SK-N-MC (cell line): ENCODE measurements around the gene MACROH2A1.

Experiments used
- FOXP2 ChIP-seq: optimal IDR thresholded peaks from 2 replicates; pipeline ENCODE3; 2011; ENCODE audit warnings: mild to moderate bottlenecking, moderate library complexity; ENCODE audit not compliant: insufficient read depth; ENCODE audit errors: extremely low read length, control extremely low read depth
- POLR2AphosphoS5 ChIP-seq: IDR thresholded peaks from 2 replicates; pipeline ENCODE4 v1.6.1; 2012; ENCODE audit warnings: mild to moderate bottlenecking, low read depth, low read length, borderline replicate concordance

- TF ChIP-seq FOXP2 (no peak), POLR2AphosphoS5 (no peak)
Observed at GRCh38 chr5:135443161-135443960, 44.3 kb upstream of the MACROH2A1 start.
